GM21825 (cell line): ENCODE measurements around the gene CHST14.

ENCODE experiments used
- ATAC-seq: cut with Tn5 transposase; IDR thresholded peaks from one replicate; pipeline ENCODE4 v1.9.1; 2021; ENCODE audit warnings: mild to moderate bottlenecking, moderate library complexity; ENCODE audit not compliant: unreplicated experiment

Gene CHST14

DNA sequence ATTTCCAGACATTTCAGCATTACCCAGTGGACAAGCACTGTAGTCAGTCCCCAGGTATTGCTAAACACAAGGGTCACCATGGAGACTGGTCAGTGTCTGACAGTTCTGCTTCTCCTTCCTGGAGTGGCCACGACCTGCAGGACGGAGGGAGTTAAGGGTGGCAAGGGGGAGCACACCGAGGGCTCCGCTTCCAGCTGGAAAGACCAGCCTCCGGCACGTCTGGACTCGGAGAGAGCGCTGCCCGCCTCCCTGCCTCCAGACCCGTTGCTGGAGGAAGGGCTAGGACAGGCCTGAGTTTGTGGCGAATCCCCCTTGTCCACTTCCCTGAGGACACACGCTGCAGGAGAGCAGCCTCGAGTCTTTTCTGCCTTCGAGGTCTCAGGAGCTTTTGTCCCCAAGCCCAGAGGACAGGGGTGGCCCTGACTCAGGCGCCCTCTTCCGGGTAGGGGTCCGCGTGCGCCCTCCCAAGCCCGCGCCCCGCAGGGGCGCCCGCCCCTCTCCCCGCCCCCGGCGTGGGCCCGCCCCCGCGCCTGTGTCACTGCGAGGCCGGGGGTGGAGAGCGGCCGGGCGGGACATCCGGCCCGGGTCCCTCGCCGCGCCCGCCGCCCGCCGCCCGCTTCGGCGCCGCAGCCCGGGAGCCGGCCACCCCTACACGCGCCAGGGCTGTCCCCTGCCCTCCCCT is at the start of gene CHST14:
Gene CHST14, plus strand, starts transcription at position 562 of the 682 bp plus-strand sequence. CDS start 230 bp downstream, outside the sequence.
- ATAC-seq, result peak; percentile 66

DNA sequence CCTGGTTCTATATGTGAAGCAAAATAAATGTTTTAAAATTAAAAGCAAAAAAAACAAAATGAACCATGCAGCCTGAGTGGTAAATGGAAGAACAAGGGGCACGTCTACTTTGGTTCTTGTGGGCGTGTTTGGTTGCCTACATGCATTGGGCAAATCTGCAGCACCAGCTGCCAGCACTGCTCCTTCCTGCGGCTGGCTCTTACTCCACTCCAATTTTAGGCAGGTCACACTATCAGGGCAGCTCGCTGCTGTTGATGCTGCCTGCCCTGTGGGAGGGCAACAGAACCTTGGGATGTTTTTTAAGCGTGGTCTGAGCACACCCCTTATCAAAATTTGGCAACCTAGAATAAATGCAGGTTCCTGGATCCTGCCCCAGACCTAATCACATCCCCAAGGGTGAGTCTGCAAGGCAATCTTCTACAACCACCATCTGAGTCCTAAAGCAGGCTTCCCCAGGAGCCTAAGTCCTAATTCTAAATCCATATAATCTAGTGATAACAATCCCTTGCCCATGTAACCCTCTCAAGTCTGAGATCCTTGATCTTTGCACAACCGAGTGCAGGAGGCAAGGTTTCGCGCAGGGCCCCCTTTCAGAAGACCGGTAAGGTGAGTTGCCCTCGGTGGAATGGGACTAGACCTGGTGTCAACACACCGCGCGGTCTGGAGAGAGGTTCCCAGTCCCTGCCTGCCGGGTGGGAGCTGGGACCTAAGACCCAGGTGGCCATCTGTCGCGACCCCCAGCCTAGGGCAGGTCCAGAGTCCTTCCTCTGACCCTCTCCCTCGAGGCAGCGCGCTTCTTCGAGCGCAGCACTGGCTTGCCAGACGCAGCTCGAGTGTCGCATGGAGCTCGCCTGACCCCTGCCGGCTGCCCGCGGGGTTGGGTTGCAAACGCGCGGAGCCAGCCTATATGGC is 49.3 kb upstream of the CHST14 start:
- ATAC-seq, result peak; percentile 73

DNA sequence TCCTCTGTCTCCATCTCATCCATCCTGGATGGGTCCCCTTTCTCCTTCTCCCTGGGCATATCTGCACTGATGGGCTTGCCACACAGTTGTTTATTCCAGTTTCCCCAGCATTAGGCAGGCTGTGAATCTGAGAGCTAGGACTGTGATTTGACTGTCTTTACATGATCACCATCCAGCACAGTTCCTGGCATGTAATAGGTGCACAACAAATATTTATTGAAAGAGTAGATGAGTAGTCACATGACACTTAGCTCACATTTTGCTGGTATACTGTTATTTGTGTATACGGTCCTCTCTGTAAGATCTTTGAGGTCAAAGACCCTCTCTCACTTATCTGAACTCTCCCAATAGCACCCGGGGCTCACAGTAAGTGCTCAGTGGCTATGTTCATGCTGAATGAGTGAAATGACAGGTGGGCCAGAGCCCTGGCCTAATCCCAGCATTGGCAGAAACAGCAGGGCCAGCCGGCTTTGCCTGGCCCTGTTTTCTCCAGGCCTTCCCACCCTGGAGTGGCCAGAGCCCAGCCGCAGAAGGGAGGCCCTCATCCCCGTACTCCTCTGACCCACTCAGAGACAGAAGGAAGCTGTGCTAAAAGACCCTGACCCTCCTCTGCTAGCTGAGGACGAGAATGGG is 46.2 kb upstream of the CHST14 start:
- ATAC-seq, result no peak

DNA sequence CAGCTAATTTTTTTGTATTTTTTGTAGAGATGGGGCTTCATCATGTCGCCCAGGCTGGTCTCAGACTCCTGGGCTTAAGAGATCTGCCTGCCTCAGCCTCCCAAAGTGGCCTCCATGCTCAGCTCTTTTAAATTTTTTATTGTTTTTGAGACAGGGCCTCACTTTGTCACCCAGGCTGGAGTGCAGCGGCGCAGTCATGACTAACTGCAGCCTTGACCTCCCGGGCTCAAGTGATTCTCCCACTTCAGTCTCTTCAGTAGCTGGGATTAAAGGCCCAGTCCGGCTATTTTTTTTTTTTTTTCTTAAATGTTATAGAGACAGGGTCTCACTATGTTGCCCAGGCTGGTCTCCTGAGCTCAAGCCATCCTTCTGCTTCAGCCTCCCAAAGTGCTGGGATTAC is 45.1 kb upstream of the CHST14 start:
- ATAC-seq, result no peak

- no peak for ATAC-seq
These were observed 43.6 kb upstream of the CHST14 start for GRCh38 chr15:40427188-40427587.

DNA sequence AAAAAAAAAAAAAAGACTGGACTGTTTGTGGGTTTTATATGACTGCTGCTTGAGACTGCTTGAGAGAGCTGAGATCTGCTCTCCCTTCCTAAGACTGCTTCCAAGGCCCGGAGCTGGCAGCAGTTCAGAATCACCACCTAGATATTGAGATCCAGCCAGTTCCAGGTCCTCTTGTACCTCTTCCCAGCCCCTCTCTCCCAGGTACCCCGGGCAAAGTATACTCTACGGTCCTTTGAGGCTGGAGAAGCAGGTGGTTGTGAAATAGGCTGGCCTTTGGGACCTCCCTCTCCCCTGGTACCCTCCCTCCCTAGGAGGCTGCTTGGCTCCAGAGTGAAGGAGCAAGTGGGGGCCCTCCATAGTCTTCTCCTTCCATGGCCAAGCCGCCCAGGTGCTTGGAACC is 42.6 kb upstream of the CHST14 start:
- no peak for ATAC-seq

DNA sequence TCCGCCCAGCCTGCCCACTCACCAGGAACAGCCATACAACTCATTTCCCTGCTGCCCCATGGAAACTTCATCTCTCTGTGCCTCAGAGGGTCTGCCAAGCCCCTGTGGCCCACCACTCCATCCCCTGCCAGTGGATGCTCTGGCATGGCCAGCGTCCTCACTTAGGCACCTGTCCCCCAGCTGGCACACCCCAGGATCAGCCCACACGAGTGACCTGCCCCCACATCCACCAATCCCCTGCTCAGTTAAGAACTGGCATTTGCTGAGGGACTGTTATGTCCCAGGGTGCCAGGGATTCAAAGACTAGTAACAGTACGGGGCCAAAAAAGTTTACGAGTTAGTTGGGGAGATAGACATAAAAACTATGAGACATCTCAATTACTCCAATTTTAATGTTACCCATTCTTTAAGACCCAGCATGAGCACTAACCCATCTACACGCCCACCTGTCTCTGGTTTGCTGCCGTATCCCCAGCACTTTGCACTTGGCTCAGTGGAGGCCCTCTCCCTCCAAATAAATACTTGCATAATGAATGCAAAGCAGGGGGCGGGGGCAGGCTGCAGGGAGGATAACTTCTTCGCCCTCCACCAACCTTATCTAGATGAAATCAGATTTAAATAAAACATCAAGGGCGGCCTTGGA is 41.6 kb upstream of the CHST14 start:
- no peak for ATAC-seq

- ATAC-seq, result no peak
These were observed 40.4 kb upstream of the CHST14 start for GRCh38 chr15:40430271-40430805.

DNA sequence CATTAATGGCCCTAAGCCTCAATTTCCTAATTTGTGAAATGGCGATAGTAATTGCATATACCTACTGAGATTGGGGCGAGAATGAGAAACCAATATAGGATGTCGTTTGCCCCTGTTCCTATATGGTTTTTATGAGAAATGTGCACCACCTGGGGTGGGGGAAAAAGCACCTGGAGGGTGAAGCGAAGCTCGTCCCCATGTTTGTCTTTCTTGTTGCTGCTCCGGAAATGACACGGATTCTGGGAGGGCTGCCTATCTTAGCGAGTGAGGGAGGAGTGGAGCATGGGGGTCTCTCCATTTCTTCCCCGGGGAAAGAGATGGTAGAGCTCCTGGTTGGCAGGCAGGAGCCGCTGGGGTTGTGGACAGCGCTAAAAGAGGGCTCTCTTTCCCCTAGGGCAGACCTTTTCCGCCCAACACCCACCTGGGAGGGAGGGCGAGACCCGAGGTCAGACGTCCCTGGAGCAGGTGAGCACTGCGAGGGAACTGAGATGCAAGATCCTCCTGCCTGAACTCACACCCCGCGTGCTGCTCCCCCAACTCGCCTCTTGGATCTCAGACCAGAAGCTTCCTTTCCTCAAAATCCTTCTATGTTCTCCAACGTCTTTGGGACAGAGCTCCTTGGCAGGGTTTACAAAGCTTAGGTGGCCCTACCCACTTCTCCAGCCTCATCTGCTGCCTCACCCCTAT is 35.6 kb upstream of the CHST14 start:
- no peak for ATAC-seq

DNA sequence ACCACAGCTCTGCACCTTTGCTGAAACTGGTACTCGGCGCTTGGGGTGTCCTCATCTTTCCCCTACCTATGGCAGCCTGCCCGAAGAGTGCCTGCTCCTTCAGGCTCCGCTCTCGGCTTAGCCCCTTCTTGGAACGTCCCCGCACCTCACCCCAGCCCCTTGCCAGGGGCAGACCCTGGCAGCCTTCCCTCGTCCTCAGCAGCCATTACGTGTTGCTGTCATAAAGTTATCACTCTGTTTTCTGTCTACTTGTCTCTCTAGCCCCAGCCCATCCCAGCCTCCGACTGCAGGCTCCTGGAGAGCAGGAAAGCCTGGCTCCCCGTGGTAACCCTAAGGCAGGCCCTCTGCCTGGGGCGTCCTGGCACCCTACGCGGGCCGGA is 35.1 kb upstream of the CHST14 start:
- ATAC-seq, result no peak

GRCh38 chr15:40436116-40436891 is 34.5 kb upstream of the CHST14 start:
- ATAC-seq, result no peak

- no peak for ATAC-seq
These were observed 33.7 kb upstream of the CHST14 start for GRCh38 chr15:40436892-40437751.

DNA sequence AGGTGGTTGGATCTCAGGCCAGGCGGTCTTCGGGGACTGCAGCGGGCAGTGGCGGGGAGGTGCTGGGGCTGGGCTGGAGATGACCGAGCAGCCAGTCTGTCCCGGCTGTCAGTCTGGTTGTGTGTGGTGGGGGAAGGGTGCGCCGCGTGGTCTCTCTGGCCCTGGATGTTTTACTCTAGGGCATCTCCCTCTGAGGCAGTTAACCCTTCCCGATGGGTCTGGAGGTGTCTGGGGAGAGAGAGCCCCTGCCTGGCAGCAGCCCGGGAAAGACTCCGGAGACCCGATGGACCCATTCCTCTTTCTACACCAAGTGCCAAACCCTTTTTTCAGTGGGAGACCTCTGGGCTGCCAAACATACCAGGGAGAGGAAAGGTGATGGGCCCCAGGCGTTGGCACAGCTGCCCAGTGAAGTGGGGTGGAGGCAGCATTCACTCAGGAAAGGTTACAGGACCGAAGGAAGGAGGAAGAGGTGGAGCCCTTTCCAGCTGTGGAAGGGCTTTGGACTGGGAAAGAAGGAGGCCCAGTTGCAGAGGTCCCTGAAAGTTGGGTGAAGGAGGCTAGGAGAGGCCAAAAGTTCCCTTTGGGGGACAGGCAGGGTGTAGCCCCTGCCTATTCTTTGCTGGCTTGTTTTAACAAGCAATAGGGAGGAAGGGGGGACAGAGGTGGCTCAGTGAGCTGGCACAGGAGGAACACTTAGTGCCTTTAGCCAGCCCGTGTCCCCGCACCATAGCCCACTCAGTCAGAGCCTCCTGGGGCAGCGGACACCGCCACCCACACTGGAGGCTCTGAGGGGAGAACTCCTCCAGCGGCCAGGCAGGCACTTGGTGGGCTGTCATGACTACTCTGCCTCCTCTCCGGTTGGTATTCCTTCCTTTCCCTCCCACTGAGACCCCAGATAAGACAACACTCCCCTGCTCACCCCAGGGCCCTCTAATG is 32.8 kb upstream of the CHST14 start:
- no peak for ATAC-seq

GRCh38 chr15:40438712-40439111 is 32.1 kb upstream of the CHST14 start:
- ATAC-seq, result no peak

- no peak for ATAC-seq
These were observed 31.3 kb upstream of the CHST14 start for GRCh38 chr15:40439461-40439959.

- ATAC-seq, result no peak
These were observed 30.6 kb upstream of the CHST14 start for GRCh38 chr15:40439960-40440742.
